Measurements from ENCODE around the gene KY.
A peak's percentile ranks its signal among the peaks of the same experiment; 100 is the strongest.

Gene KY

DNA sequence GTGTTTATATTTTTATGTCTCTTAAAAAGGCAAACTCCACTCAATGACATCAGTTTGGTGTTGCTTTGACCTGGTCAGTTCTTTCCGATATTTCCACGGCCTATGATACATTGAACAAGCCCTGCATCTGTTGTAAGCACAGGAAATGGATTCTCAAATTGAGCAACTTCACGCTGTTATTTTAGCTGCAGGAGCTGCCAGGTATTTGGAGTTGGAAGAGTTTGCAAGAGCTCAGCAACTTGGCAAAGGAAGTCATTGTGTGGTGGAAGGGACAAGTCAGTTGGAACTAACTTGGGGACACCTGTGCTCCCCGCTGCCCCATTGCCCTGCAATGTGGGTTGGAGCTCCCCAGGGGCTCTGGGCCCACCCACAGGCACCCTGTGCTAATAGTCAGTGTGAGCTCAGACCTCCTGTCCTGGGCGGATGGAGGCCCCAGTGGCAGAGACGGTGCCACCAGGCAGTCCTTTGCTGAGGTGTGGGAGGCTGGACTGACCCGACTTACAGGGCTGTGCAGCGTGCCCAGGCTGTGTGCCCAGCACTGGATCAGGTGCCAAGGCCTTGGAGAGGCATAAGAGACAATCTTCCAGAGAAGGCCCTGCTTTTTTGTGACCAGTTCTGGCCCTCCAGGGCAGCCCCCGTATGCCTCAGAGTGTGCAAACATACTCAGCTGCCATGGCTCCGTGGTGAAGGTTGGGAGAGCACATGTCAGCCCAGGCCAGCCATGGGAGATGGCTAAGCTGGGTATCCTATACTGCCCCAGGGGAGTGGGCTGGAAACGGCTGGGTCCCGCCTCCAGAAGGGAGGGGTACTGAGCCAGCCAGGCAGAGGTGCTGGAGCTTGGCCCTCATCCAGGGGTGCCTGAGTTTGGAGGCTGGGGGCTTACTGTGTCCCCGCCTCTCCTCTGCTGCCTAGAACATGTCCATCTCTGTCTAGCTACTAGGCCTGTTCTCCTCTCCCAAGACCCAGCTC lies 43.5 kb downstream of the KY start:
- no peaks in the 10 kb centered on the region for H3K27me3 ChIP-seq (replicated peaks in 2 of 5; ENCODE audit: control insufficient read depth in 4 of 5, insufficient read depth in 5 of 5, low read length in 4 of 5)
- 75% methylated on average over 13 of the region's 13 CpGs for WGBS (ENCODE audit: insufficient coverage)
- DNase-seq: peak in 1 of 3 donors; percentile 19
- ChIA-PET POLR2A (no interaction called here), CTCF (interaction anchor here (0.8 to 10.9 kb wide), 6 partner anchors 9 to 148 kb away, joined by 3 to 238 read pairs (median 4); no protein-coding TSS in a partner anchor)
- H3K4me1 ChIP-seq (ENCODE audit: control extremely low read depth in 1 of 4, control insufficient read depth in 4 of 4, insufficient read depth in 4 of 4, low read length in 3 of 4): peaks cover 3 to 93% (median 60%) of the 10 kb centered on the region in 4 experiments
- no peak overlapping the region for H3K27ac ChIP-seq (ENCODE audit: insufficient read depth in 1 of 2, low read depth in 1 of 2, low read length in 2 of 2, poor library complexity in 1 of 2, severe bottlenecking in 2 of 2)
- no peak overlapping the region for H3K4me3 ChIP-seq (ENCODE audit: control insufficient read depth in 1 of 7, extremely low read depth in 1 of 7, insufficient read depth in 4 of 7, low read depth in 2 of 7, low read length in 6 of 7)
- H3K9me3 ChIP-seq (ENCODE audit: control extremely low read depth in 1 of 5, control insufficient read depth in 4 of 5, insufficient read depth in 2 of 5, low read depth in 1 of 5, low read length in 4 of 5): no peaks in the 10 kb centered on the region
- H3K36me3 ChIP-seq (ENCODE audit: control insufficient read depth in 4 of 4, insufficient read depth in 4 of 4, low read length in 3 of 4): no peaks in the 10 kb centered on the region

DNA sequence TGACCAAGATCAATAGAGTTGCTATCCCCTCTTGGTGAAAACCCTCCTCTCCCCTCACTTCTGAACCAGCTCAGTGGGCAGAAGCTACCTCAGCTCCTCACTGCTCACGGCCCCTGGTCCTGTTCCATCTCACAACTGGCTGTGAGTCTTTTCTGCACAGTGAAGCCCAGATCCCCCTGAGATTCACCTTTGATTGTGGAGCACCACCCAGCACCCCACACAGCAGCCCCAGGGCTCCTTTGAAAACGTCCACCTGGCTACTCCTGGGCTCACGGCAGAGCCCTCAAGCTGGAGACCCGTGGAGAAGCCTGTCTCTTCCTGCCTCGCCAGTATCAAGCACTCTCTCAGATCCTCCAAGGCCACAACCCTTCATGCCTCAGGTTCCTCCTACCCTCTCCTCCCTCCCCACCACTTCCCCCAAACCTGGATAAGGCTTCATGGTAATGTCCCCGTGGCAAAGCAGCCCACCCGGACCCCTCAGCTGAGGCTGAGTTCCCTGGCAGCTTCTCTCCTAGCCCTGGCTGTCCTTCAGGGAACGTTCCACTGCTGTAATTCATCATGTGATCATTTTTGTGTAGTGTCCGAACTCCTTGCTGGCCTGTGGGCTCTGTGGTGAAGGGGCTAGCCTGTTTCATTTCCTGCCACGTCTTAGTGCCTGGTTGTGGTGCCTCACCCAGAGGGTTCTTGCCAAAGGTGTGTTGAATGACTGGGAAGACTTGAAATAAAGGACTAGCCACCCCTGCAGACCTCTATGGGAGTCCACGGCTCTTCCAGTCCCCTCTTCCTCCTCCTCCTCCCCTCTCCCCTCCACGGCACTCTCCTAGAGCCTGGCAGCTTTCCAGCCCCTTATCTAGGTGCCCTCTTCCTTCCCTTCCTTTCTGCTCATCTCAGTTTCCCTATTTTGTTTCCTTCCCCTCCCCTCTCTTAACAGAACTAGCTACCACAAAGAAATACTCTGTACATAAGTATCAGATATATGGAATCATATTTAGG lies 44.5 kb downstream of the KY start:
- H3K4me1 ChIP-seq (ENCODE audit: control extremely low read depth in 1 of 4, control insufficient read depth in 4 of 4, insufficient read depth in 4 of 4, low read length in 3 of 4): peaks cover 3 to 94% (median 56%) of the 10 kb centered on the region in 4 experiments
- H3K4me3 ChIP-seq (ENCODE audit: control insufficient read depth in 1 of 7, extremely low read depth in 1 of 7, insufficient read depth in 4 of 7, low read depth in 2 of 7, low read length in 6 of 7): peak overlapping the region in 3 of 7 experiments; percentile 21 to 46 (median 40)
- WGBS (ENCODE audit: insufficient coverage): 20% methylated on average over 8 of the region's 12 CpGs
- no peaks in the 10 kb centered on the region for H3K27me3 ChIP-seq (replicated peaks in 2 of 5; ENCODE audit: control insufficient read depth in 4 of 5, insufficient read depth in 5 of 5, low read length in 4 of 5)
- no peaks in the 10 kb centered on the region for H3K9me3 ChIP-seq (ENCODE audit: control extremely low read depth in 1 of 5, control insufficient read depth in 4 of 5, insufficient read depth in 2 of 5, low read depth in 1 of 5, low read length in 4 of 5)
- H3K27ac ChIP-seq (ENCODE audit: insufficient read depth in 1 of 2, low read depth in 1 of 2, low read length in 2 of 2, poor library complexity in 1 of 2, severe bottlenecking in 2 of 2): no peak overlapping the region
- CTCF ChIA-PET: interaction anchor here (1.3 to 10.9 kb wide), 6 partner anchors 10 to 149 kb away, joined by 3 to 238 read pairs (median 10); no protein-coding TSS in a partner anchor
- DNase-seq: peak; percentile 46 to 57 (median 47)
- POLR2A ChIA-PET: no interaction called here
- no peaks in the 10 kb centered on the region for H3K36me3 ChIP-seq (ENCODE audit: control insufficient read depth in 4 of 4, insufficient read depth in 4 of 4, low read length in 3 of 4)

DNA sequence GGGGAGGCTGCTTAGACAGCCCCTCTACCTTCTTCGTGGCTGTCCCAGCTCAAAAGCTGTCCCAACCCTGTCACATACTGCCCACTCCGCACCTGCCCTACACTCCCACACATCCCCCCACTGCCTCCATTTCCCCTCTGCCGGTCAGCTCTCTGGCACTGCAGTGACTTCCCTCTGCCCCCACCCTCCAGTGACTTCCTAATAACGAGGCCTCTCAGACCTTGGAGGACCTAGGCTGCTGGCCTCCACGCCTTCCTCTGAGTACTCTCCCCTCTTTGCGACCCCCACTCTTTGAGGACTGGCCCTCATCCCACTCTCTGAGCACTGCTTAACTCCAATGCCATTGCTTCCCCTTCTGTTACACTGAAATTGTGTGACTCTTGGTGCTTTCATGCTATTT lies 45.3 kb downstream of the KY start:
- Histone ChIP-seq H3K9me3 (ENCODE audit: control extremely low read depth in 1 of 5, control insufficient read depth in 4 of 5, insufficient read depth in 2 of 5, low read depth in 1 of 5, low read length in 4 of 5) (no peaks in the 10 kb centered on the region), H3K4me3 (ENCODE audit: control insufficient read depth in 1 of 7, extremely low read depth in 1 of 7, insufficient read depth in 4 of 7, low read depth in 2 of 7, low read length in 6 of 7) (peak overlapping the region in 1 of 7 experiments; percentile 40), H3K36me3 (ENCODE audit: control insufficient read depth in 4 of 4, insufficient read depth in 4 of 4, low read length in 3 of 4) (no peaks in the 10 kb centered on the region), H3K27ac (ENCODE audit: insufficient read depth in 1 of 2, low read depth in 1 of 2, low read length in 2 of 2, poor library complexity in 1 of 2, severe bottlenecking in 2 of 2) (no peak overlapping the region), H3K4me1 (ENCODE audit: control extremely low read depth in 1 of 4, control insufficient read depth in 4 of 4, insufficient read depth in 4 of 4, low read length in 3 of 4) (peaks cover 3 to 91% (median 58%) of the 10 kb centered on the region in 4 experiments), H3K27me3 (replicated peaks in 2 of 5; ENCODE audit: control insufficient read depth in 4 of 5, insufficient read depth in 5 of 5, low read length in 4 of 5) (no peaks in the 10 kb centered on the region)
- ChIA-PET CTCF (interaction anchor here (1.3 to 10.9 kb wide), 4 partner anchors 10 to 150 kb away, joined by 3 to 238 read pairs (median 18); no protein-coding TSS in a partner anchor), POLR2A (no interaction called here)
- 60% methylated on average over 5 of the region's 6 CpGs for WGBS (ENCODE audit: insufficient coverage)
- DNase-seq: no peak

DNA sequence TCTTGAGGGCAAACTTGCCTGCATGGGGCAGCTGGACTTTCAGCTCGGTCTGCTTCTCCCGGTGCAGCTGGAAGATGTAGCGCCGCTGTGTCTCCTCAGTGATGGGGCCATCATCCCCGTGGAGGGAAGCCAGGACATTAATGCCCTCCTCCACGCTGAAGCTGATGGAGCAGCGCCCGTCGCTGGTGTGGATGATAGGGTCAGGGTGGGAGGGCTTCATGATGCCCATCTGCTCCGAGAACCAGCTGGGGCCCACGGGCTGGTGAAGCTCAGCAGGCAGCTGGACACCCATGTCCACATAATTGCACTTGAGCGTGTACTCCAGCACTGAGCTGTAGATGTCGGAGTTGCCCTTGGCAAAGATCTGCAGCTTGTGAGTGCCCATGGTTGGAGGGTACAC lies 46.9 kb downstream of the KY start:
- POLR2A ChIA-PET: no interaction called here
- DNase-seq: no peak
- WGBS (ENCODE audit: insufficient coverage): 100% methylated on average over 9 of the region's 13 CpGs
- Histone ChIP-seq H3K9me3 (ENCODE audit: control extremely low read depth in 1 of 5, control insufficient read depth in 4 of 5, insufficient read depth in 2 of 5, low read depth in 1 of 5, low read length in 4 of 5) (no peaks in the 10 kb centered on the region), H3K4me3 (ENCODE audit: control insufficient read depth in 1 of 7, extremely low read depth in 1 of 7, insufficient read depth in 4 of 7, low read depth in 2 of 7, low read length in 6 of 7) (no peak overlapping the region), H3K4me1 (ENCODE audit: control extremely low read depth in 1 of 4, control insufficient read depth in 4 of 4, insufficient read depth in 4 of 4, low read length in 3 of 4) (peaks cover 3 to 75% (median 50%) of the 10 kb centered on the region in 4 experiments), H3K27ac (ENCODE audit: insufficient read depth in 1 of 2, low read depth in 1 of 2, low read length in 2 of 2, poor library complexity in 1 of 2, severe bottlenecking in 2 of 2) (no peak overlapping the region), H3K27me3 (replicated peaks in 2 of 5; ENCODE audit: control insufficient read depth in 4 of 5, insufficient read depth in 5 of 5, low read length in 4 of 5) (no peaks in the 10 kb centered on the region), H3K36me3 (ENCODE audit: control insufficient read depth in 4 of 4, insufficient read depth in 4 of 4, low read length in 3 of 4) (no peaks in the 10 kb centered on the region)
- CTCF ChIA-PET: interaction anchor here (0.9 to 10.9 kb wide), 9 partner anchors 9 to 151 kb away, joined by 3 to 238 read pairs (median 15); partner anchors contain the start of gene KY

DNA sequence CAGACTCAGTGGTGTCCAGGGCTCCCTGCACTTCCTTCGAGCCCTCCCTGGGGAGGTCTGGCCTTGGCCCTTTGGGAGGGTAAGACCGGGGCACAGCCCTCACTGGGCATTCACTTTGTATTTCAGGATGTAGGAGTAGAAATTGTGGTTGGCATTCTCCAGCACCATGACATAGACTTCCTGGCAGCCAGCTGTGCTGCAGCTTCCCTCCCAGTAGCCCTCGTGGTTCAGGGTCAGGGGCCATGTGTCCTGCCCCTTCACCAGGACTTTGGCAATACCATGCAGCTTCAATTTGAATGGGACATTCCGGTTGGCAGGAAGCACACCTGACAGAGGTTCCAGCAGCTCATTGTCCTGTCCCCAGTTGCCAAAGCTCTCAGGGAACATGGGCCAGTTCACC lies 47.3 kb downstream of the KY start:
- WGBS (ENCODE audit: insufficient coverage): 50% methylated on average over 2 of the region's 4 CpGs
- Histone ChIP-seq H3K4me1 (ENCODE audit: control extremely low read depth in 1 of 4, control insufficient read depth in 4 of 4, insufficient read depth in 4 of 4, low read length in 3 of 4) (peaks cover 3 to 70% (median 46%) of the 10 kb centered on the region in 4 experiments), H3K27ac (ENCODE audit: insufficient read depth in 1 of 2, low read depth in 1 of 2, low read length in 2 of 2, poor library complexity in 1 of 2, severe bottlenecking in 2 of 2) (no peak overlapping the region), H3K9me3 (ENCODE audit: control extremely low read depth in 1 of 5, control insufficient read depth in 4 of 5, insufficient read depth in 2 of 5, low read depth in 1 of 5, low read length in 4 of 5) (no peaks in the 10 kb centered on the region), H3K36me3 (ENCODE audit: control insufficient read depth in 4 of 4, insufficient read depth in 4 of 4, low read length in 3 of 4) (no peaks in the 10 kb centered on the region), H3K27me3 (replicated peaks in 2 of 5; ENCODE audit: control insufficient read depth in 4 of 5, insufficient read depth in 5 of 5, low read length in 4 of 5) (no peaks in the 10 kb centered on the region), H3K4me3 (ENCODE audit: control insufficient read depth in 1 of 7, extremely low read depth in 1 of 7, insufficient read depth in 4 of 7, low read depth in 2 of 7, low read length in 6 of 7) (no peak overlapping the region)
- DNase-seq: peak in 1 of 3 donors; percentile 11
- ChIA-PET CTCF (interaction anchor here (1.1 to 10.9 kb wide), 9 partner anchors 12 to 151 kb away, joined by 3 to 238 read pairs (median 14); partner anchors contain the start of gene KY), POLR2A (no interaction called here)

DNA sequence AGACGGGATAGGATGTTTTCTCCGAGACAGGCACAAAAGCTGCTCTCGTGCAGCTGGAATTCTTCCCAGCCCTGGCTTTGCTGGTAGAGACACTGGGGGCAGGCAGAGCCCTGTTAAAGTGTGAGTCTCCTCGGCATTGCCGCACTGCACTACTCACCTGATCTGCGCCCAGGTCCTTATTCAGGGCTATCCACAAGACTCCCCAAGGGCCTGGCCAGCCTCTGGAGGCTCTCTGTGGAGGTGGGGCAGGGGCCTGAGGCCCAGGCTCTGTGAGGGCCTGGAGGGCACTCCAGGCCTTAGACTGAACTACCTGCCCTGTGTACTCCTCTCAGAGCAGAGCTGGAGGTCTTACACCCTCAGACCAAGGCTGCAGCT lies 48.4 kb downstream of the KY start:
- peaks cover 3 to 59% (median 36%) of the 10 kb centered on the region in 4 experiments for H3K4me1 ChIP-seq (ENCODE audit: control extremely low read depth in 1 of 4, control insufficient read depth in 4 of 4, insufficient read depth in 4 of 4, low read length in 3 of 4)
- DNase-seq: no peak
- H3K27me3 ChIP-seq (replicated peaks in 2 of 5; ENCODE audit: control insufficient read depth in 4 of 5, insufficient read depth in 5 of 5, low read length in 4 of 5): no peaks in the 10 kb centered on the region
- no peaks in the 10 kb centered on the region for H3K9me3 ChIP-seq (ENCODE audit: control extremely low read depth in 1 of 5, control insufficient read depth in 4 of 5, insufficient read depth in 2 of 5, low read depth in 1 of 5, low read length in 4 of 5)
- ChIA-PET CTCF (interaction anchor here (0.8 to 10.9 kb wide), 12 partner anchors 10 to 152 kb away, joined by 3 to 238 read pairs (median 6); partner anchors contain the start of gene KY), POLR2A (no interaction called here)
- H3K36me3 ChIP-seq (ENCODE audit: control insufficient read depth in 4 of 4, insufficient read depth in 4 of 4, low read length in 3 of 4): no peaks in the 10 kb centered on the region
- no peak overlapping the region for H3K4me3 ChIP-seq (ENCODE audit: control insufficient read depth in 1 of 7, extremely low read depth in 1 of 7, insufficient read depth in 4 of 7, low read depth in 2 of 7, low read length in 6 of 7)
- WGBS (ENCODE audit: insufficient coverage): 100% methylated on average over 5 of the region's 6 CpGs
- no peak overlapping the region for H3K27ac ChIP-seq (ENCODE audit: insufficient read depth in 1 of 2, low read depth in 1 of 2, low read length in 2 of 2, poor library complexity in 1 of 2, severe bottlenecking in 2 of 2)

Measured in common myeloid progenitor, CD34-positive (primary cell).